Germinal center (tissue), 1 donor: ENCODE results near the gene CCND1.
"Not testable (repeated sequence)": the region's sequence is repeated elsewhere in the genome, so short reads cannot be mapped to it uniquely, and the experiment has no call there.

ENCODE experiments used
- DNase-seq: peaks from one replicate; pipeline ENCODE4 v3.0.0; 2012; ENCODE audit warnings: mixed read lengths, low spot score

The CCND1 gene

GRCh38 chr11:69666752-69667536, 26.0 kb downstream of the CCND1 start:
- DNase-seq: no peak

GRCh38 chr11:69667619-69668604, 27.0 kb downstream of the CCND1 start:
- no peak for DNase-seq

DNA sequence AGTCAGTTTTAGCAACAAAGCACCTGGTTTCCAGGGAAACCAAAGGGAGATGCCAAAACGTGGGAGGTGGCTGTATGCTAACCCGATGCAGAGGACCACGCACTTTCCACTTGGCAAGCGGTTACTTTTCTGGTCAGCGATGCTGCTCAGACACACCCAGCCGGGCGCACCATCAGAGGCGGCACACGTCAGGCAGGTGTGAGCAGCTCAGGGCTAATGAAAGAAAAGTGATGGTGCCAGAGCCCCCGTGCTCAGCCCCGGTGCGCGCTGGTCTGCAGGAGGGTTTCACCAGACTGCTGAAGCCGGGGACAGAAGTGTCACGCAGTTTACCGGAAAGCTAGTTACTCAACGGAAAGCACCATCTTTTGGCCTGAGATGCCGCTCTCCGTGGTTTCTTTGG, 28.5 kb downstream of the CCND1 start:
- DNase-seq: no peak

DNA sequence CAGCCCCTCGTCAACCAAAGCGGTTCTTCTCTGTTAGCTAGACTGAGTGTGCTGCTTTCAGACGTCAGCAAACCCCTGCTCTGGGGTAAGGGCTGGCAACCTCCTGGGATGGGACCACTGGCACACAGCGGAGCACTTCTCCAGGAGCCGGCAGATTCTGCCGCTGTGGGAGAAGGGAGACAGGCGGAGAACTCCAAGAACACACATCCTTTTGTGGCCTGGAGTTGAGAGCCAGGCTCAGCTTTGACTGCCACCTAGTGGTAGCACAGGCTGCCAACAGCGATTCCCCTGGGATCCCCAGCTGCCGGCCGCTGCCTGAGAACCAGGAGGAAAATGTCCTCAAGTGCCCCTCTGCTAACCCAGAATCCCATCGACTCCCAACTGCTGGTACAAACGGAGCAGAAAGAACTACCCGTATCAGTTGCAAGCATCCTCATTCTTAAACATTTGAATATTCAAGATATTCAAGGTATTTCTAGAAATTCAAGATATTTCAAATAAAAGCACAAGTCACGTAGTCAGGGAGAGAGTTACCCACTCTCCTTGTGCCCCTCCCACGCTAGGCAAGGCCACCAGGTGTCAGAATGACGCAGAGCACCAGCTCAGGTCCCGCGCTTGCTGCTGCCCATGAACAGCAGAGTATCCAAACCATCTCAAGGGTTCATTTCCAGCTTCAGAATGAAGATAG, 29.3 kb downstream of the CCND1 start:
- DNase-seq: peak; percentile 84

- DNase-seq: no peak
Measured at GRCh38 chr11:69671734-69672465, 30.9 kb downstream of the CCND1 start.

GRCh38 chr11:69674267-69674885, 33.4 kb downstream of the CCND1 start:
- DNase-seq: no peak

GRCh38 chr11:69674886-69675714, 34.1 kb downstream of the CCND1 start, which contains the start of gene LTO1:
Gene LTO1 (minus strand): TSS chr11:69675353. CDS start chr11:69675239, 114 bp downstream.
- peak; percentile 96 for DNase-seq

- no peak for DNase-seq
Measured at GRCh38 chr11:69677749-69678148, 36.8 kb downstream of the CCND1 start.

DNA sequence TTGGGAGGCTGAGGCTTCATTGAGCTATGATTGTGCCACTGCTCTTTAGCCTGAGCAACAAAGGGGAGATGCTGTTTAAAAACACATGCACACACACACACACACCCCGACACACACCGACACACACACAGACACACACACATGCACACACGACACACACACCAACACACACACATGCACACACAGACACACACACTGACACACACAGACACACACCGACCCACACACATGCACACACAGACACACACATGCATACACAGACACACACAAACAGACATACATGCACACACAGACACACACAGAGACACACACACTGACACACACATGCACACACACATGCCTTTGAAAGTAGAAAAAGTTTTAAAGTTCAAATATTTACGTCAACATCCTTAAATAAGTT, 39.7 kb downstream of the CCND1 start:
- no peak for DNase-seq

GRCh38 chr11:69682221-69682620, 41.3 kb downstream of the CCND1 start:
- DNase-seq: no peak

- DNase-seq: no peak
Measured at GRCh38 chr11:69682681-69683326, 41.8 kb downstream of the CCND1 start.

DNA sequence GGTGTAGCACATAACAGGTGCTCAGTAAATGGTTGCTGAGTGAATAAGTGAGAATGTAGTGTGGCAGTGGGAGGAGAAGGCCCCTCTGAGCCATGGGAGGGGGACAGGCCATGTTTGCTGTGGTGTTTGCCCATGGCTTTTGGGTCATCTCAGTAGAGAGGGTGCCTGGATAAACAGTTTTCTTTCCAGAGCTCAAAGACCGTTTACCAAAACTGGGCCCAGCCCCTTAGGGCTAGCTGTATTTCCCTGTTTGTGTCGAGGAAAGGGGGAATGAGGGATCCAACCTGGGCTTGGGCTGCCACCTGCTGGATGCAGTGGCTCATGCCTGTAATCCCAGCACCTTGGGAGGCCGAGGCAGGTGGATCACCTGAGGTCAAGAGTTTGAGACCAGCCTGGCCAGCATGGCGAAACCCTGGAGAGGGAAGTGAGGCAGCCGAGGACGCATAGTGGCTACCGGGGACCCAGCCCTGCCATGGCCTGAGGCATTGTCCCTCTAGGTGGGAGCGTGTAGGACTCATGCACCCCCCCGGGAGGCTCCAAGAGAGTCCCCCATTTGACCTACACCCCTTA, 42.9 kb downstream of the CCND1 start:
- no peak for DNase-seq

DNA sequence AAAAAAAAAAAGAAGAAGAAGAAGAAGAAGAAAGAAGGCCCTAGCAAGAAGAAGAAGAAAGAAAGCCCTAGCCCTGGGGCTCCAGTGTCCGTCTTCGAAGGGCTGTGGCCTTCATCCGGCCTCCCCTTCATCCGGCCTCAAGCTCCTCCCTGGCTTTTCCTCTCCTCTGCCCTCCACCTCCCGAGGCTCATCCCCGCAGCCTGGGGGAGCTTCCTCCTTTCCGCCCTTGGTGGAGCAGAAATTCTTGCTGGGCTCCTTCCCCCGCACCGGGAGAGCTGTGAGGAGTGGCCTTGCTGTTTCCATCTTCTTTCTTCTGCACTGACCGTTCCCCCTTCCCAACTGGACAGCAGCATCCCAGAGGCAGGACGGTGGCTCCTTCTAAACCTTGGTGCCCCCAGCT, 43.7 kb downstream of the CCND1 start:
- no peak for DNase-seq

DNA sequence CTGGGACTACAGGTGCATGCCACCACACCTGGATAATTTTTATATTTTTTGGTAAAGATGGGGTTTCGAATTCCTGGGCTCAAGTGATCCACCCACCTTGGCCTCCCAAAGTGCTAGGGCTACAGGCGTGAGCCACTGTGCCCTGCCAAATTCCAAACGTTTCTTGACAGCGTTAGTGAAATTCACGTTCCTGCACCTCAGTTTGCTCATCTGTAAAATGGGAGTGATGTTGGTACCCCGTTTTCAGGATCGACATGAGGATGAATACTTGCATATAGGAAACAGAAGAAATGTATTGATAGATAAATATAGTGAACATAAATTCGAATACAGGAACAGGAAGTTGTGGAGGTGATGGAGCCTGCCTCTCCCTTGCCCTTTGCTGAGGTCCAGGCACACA, 44.4 kb downstream of the CCND1 start:
- no peak for DNase-seq

DNA sequence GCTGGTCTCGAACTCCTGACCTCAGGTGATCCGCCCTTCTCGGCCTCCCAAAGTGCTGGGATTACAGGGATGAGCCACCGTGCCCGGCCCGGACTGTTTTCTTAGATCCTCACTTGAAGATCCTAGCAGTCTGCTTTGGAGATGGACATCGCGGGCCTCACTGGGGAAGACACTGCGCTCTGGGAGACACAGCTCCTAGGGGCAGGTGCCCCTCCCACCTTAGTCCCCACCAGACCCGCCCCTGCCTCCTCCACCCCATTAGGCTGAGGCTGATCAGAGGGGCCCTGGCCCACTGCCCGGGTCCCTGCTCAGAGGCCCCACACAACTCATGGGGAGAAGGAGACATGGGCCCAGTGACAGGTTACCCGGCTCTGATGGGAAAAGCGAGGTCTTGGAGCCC, 45.5 kb downstream of the CCND1 start:
- DNase-seq: no peak

DNA sequence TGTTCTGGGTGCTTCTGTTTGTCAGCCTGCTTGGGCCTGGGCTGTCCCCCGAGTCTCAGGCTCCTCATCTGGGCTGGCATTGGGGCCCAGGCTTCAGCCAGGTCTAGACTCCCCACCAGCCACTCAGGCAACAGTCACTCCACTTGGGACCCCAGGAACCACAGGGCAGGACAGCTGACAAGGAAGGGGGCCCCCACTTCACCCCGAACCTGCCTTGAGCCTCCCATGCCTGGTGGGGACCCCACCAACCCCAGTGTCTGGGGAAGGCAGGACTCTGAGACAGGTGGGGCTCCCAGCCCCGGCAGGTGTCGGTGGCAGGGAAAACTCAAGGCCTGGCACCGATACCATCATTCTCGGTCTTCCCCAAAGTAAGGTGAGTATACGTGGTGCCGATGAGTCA, 45.9 kb downstream of the CCND1 start:
- no peak for DNase-seq

- DNase-seq: not testable (repeated sequence)
Measured at GRCh38 chr11:69687969-69688771, 47.2 kb downstream of the CCND1 start.

DNA sequence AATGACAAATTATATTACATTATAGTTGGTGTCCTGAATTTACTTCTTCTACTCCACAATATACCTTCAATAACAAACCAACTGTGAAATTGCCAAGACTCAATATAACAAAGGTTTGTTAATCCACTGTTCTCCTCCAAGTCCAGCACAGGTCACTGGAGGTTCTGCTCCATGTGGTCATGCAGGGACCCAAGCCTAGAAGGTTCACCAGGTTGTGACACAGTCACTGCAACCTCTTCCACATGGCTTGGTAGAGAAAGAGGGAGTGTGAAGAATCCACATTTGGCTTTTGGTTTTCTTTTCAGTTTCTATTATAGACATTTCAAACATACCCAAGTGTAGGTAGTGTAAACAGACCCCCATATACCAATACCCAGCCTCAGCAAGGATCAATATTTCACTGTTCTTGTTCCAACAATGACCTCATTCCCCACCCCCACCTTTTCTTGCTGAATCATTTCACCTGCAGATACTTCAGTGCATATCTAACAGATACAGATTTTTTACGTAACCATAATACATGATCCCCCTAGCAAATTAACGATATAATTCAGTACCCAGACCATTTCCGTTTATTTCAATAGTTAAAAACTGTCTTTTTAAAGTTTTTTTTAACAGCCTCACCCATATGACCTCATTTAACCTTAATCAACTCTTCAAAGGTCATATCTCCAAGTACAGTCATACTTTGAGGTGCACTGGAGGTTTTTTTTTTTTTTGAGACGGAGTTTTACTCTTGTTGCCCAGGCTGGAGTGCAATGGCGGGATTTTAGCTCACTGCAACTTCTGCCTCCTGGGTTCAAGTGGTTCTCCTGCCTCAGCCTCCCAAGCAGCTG, 48.7 kb downstream of the CCND1 start:
- no peak for DNase-seq
